Memory B cell (primary cell): ENCODE results near the gene VKORC1L1.
A peak's percentile ranks its signal among the peaks of the same experiment; 100 is the strongest.
"Not testable (repeated sequence)": the region's sequence is repeated elsewhere in the genome, so short reads cannot be mapped to it uniquely, and the experiment has no call there.

ENCODE experiments used
- ATAC-seq: fragments of 150-1000 bp; cut with Tn5 transposase; 2 replicates; pipeline ENCODE4 v1.10.0; 2021; ENCODE audit warnings: low read depth, mild to moderate bottlenecking, moderate library complexity
- DNase-seq, 2 donors: peaks; one replicate each; pipeline ENCODE4 v3.0.0; 2022; ENCODE audit warnings: low spot score in 2 of 2
- H3K27ac Mint-ChIP-seq: one replicate; pipeline ENCODE4 v1.8.0; 2022; ENCODE audit warnings: mild to moderate bottlenecking, moderate library complexity, mixed read lengths
- H3K27me3 Mint-ChIP-seq: one replicate; pipeline ENCODE4 v1.8.0; 2022; ENCODE audit warnings: mixed read lengths
- H3K36me3 Mint-ChIP-seq: one replicate; pipeline ENCODE4 v1.8.0; 2022; ENCODE audit warnings: mild to moderate bottlenecking, mixed read lengths
- H3K4me1 Mint-ChIP-seq: one replicate; pipeline ENCODE4 v1.8.0; 2022; ENCODE audit warnings: mixed read lengths
- H3K4me3 Mint-ChIP-seq: one replicate; pipeline ENCODE4 v1.8.0; 2022; ENCODE audit warnings: mild to moderate bottlenecking, moderate library complexity, mixed read lengths
- H3K9me3 Mint-ChIP-seq: one replicate; pipeline ENCODE4 v1.8.0; 2022; ENCODE audit warnings: mixed read lengths

Gene VKORC1L1

DNA sequence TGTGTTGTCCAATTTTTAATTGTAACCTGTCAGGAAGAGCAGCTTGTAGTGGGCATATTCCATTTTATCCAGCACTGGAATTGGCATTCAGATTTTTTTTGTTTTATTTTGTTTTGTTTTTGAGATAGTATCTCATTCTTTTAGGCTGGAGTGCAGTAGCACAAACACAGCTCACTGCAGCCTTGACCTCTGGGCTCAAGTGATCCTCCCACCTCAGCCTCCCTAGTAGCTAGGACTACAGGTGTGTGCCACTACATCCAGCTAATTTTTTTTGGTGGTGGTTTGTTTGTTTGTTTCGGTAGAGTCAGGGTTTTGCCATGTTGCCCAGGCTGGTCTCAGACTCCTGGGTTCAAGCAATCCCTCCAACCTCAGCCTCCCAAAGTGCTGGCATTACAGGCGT is 64.4 kb downstream of the VKORC1L1 start:
- DNase-seq: no peak
- Mint-ChIP-seq H3K4me3 (no peak overlapping the region), H3K4me1 (peaks cover 4% of the 10 kb centered on the region), H3K9me3 (peaks cover 5% of the 10 kb centered on the region), H3K27ac (no peak overlapping the region), H3K27me3 (no peaks in the 10 kb centered on the region), H3K36me3 (peaks cover 32% of the 10 kb centered on the region)
- no peak for ATAC-seq

DNA sequence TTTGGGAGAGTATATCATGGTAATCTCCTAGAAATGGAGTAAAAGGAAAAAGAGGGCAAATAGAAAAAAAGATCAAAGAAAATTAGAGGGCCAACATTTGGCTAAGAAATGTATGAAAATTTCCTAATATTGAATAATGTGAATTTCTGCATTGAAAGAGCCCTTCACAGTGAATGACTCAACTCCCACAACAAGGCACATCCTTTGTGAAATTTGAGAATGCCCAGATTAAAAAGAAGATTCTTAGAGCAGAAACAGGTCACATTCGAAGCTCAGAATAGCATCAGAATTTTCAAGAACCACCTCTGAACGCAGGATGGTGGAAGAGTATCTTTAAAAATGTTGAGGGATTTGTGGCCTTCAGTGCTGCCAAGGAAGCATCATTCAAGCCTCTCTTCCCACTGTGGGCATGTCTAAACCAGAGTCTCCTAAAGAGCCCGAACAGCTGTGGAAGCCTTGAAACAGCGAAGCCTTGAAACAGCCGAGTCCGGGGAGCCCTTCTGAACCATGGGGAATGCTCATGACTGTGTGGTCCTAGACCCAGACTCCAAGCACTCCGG is 65.5 kb downstream of the VKORC1L1 start:
- Mint-ChIP-seq H3K36me3 (peaks cover 32% of the 10 kb centered on the region), H3K27me3 (no peaks in the 10 kb centered on the region), H3K27ac (no peak overlapping the region), H3K4me3 (no peak overlapping the region), H3K4me1 (peaks cover 4% of the 10 kb centered on the region), H3K9me3 (peaks cover 5% of the 10 kb centered on the region)
- ATAC-seq (no peak), DNase-seq (no peak)

GRCh38 chr7:65945787-65946186 is 72.9 kb downstream of the VKORC1L1 start:
- not testable (repeated sequence) for DNase-seq, ATAC-seq, H3K4me1 Mint-ChIP-seq, H3K27me3 Mint-ChIP-seq, H3K4me3 Mint-ChIP-seq, H3K36me3 Mint-ChIP-seq, H3K9me3 Mint-ChIP-seq, H3K27ac Mint-ChIP-seq

DNA sequence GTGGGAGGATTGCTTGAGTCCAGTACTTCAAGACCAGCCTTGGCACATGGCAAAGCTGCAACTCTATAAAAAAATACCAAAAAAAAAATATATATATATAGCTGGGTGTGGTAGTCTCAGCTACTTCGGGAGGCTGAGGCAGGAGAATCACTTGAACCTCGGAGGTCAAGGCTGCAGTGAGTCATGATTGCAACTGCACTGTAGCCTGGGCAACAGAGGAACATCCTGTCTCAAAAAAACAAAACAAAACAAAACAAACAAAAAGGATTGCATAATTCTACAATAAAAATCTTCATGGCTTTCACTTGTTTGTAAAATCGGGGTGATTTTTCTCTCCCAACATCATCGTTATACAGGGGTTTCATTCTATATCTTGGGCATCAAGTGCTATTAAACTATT is 74.0 kb downstream of the VKORC1L1 start:
- no peak overlapping the region for H3K27ac Mint-ChIP-seq
- DNase-seq (no peak), ATAC-seq (no peak)
- no peaks in the 10 kb centered on the region for H3K4me1 Mint-ChIP-seq
- H3K27me3 Mint-ChIP-seq: no peaks in the 10 kb centered on the region
- peaks cover 3% of the 10 kb centered on the region for H3K36me3 Mint-ChIP-seq
- H3K4me3 Mint-ChIP-seq: no peak overlapping the region
- H3K9me3 Mint-ChIP-seq: no peaks in the 10 kb centered on the region

- ATAC-seq (no peak), DNase-seq (no peak)
- peaks cover 8% of the 10 kb centered on the region for H3K36me3 Mint-ChIP-seq
- H3K4me1 Mint-ChIP-seq: no peaks in the 10 kb centered on the region
- H3K27me3 Mint-ChIP-seq: no peaks in the 10 kb centered on the region
- no peak overlapping the region for H3K4me3 Mint-ChIP-seq
- H3K27ac Mint-ChIP-seq: no peak overlapping the region
- no peaks in the 10 kb centered on the region for H3K9me3 Mint-ChIP-seq
Observed at GRCh38 chr7:65951837-65952578, 79.1 kb downstream of the VKORC1L1 start.

GRCh38 chr7:65953001-65953720 is 80.3 kb downstream of the VKORC1L1 start:
- DNase-seq (no peak), ATAC-seq (no peak)
- Mint-ChIP-seq H3K27me3 (no peaks in the 10 kb centered on the region), H3K4me1 (no peaks in the 10 kb centered on the region), H3K9me3 (no peaks in the 10 kb centered on the region), H3K27ac (no peak overlapping the region), H3K36me3 (peaks cover 11% of the 10 kb centered on the region), H3K4me3 (no peak overlapping the region)

- ATAC-seq: no peak
- Mint-ChIP-seq H3K36me3 (peaks cover 11% of the 10 kb centered on the region), H3K27me3 (no peaks in the 10 kb centered on the region), H3K4me1 (no peaks in the 10 kb centered on the region), H3K4me3 (no peak overlapping the region), H3K9me3 (no peaks in the 10 kb centered on the region), H3K27ac (no peak overlapping the region)
- DNase-seq: no peak
Observed at GRCh38 chr7:65953890-65954450, 81.1 kb downstream of the VKORC1L1 start.

DNA sequence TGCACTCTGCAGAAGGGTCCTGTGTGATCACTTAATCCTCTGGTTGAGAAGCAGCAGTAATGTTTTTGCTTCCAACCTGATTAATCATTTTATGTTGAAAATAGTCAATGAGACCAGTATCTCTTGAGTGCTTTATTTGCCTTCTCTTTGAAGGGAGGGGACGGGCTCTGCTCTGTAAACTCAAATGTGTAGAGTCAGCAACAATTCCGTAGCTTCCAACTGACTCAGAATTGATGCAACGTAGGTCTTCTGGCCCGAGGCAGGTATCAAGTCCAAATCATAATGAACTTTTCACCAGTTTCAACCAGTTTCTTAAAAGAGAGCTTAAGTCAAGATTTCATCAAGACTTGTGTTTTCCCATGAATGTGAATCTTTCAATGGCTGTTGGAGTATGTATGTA is 82.8 kb downstream of the VKORC1L1 start:
- Mint-ChIP-seq H3K4me3 (no peak overlapping the region), H3K9me3 (no peaks in the 10 kb centered on the region)
- ATAC-seq: no peak

GRCh38 chr7:65960351-65961074 is 87.6 kb downstream of the VKORC1L1 start:
- H3K27me3 Mint-ChIP-seq: no peaks in the 10 kb centered on the region
- H3K36me3 Mint-ChIP-seq: peaks cover 25% of the 10 kb centered on the region
- H3K4me1 Mint-ChIP-seq: no peaks in the 10 kb centered on the region
- peak overlapping the region; percentile 67 for H3K27ac Mint-ChIP-seq
- no peak overlapping the region for H3K4me3 Mint-ChIP-seq
- H3K9me3 Mint-ChIP-seq: no peaks in the 10 kb centered on the region
- no peak for ATAC-seq
- DNase-seq: no peak

More for the DNA sequence above, 82.8 kb downstream of the VKORC1L1 start:
- Mint-ChIP-seq H3K27me3 (no peaks in the 10 kb centered on the region), H3K36me3 (peaks cover 17% of the 10 kb centered on the region), H3K27ac (peak overlapping the region; percentile 17), H3K4me1 (no peaks in the 10 kb centered on the region)
- no peak for DNase-seq

- no peak overlapping the region for H3K4me3 Mint-ChIP-seq
- H3K27me3 Mint-ChIP-seq: no peaks in the 10 kb centered on the region
- no peak overlapping the region for H3K27ac Mint-ChIP-seq
- no peaks in the 10 kb centered on the region for H3K9me3 Mint-ChIP-seq
- no peak for ATAC-seq
- no peak for DNase-seq
- H3K4me1 Mint-ChIP-seq: no peaks in the 10 kb centered on the region
- peaks cover 34% of the 10 kb centered on the region for H3K36me3 Mint-ChIP-seq
Observed at GRCh38 chr7:65962033-65962432, 89.2 kb downstream of the VKORC1L1 start.

DNA sequence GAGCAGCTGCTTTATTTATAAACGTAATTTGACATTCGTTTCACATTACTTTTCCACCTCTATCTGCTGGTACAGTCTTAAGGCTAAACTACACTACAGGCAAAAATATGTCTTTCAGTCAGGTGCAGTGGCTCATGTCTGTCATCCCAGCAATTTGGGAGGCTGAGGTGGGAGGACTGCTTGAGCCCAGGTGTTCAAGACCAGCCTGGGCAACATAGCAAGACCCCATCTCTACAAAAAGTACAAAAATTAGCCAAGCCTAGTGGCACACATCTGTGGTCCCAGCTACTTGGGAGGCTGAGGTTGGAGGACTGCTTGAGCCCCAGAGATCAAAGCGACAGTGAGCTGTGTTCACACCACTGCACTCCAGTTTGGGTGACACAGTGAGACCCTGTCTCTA is 91.8 kb downstream of the VKORC1L1 start:
- peaks cover 35% of the 10 kb centered on the region for H3K36me3 Mint-ChIP-seq
- H3K9me3 Mint-ChIP-seq, H3K4me1 Mint-ChIP-seq, ATAC-seq, H3K27me3 Mint-ChIP-seq, H3K27ac Mint-ChIP-seq, DNase-seq, H3K4me3 Mint-ChIP-seq: not testable (repeated sequence)

DNA sequence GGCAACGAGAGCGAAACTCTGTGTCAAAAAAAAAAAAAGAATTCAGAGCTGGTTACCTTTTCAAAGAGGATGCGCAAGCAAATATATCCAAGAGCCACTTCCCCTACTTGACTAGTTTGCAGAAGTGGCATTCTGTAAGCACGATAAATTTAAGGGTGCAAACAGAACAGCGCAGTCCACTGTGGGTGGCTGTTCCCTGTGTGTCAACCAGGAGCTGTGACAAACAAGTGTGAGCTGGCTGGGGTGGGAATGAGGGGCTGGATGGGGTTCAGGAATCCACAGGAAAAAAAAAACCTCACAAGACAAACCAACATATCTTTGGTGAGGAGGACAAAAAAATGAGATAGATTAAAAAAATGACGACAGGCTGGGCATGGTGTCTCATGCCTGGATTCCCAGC is 93.3 kb downstream of the VKORC1L1 start:
- H3K36me3 Mint-ChIP-seq: peaks cover 31% of the 10 kb centered on the region

GRCh38 chr7:65967361-65968155 is 94.7 kb downstream of the VKORC1L1 start:
- no peaks in the 10 kb centered on the region for H3K4me1 Mint-ChIP-seq
- H3K9me3 Mint-ChIP-seq: no peaks in the 10 kb centered on the region
- no peak overlapping the region for H3K27ac Mint-ChIP-seq
- ATAC-seq: no peak
- H3K36me3 Mint-ChIP-seq: peaks cover 35% of the 10 kb centered on the region
- H3K27me3 Mint-ChIP-seq: no peaks in the 10 kb centered on the region
- no peak overlapping the region for H3K4me3 Mint-ChIP-seq
- DNase-seq: no peak

More for the DNA sequence above, 93.3 kb downstream of the VKORC1L1 start:
- no peak overlapping the region for H3K4me3 Mint-ChIP-seq
- ATAC-seq: no peak
- no peaks in the 10 kb centered on the region for H3K9me3 Mint-ChIP-seq
- H3K27me3 Mint-ChIP-seq: no peaks in the 10 kb centered on the region
- peak overlapping the region; percentile 50 for H3K27ac Mint-ChIP-seq
- H3K4me1 Mint-ChIP-seq: no peaks in the 10 kb centered on the region
- DNase-seq: no peak
